Measurements from ENCODE around the gene CHKB.

DNA sequence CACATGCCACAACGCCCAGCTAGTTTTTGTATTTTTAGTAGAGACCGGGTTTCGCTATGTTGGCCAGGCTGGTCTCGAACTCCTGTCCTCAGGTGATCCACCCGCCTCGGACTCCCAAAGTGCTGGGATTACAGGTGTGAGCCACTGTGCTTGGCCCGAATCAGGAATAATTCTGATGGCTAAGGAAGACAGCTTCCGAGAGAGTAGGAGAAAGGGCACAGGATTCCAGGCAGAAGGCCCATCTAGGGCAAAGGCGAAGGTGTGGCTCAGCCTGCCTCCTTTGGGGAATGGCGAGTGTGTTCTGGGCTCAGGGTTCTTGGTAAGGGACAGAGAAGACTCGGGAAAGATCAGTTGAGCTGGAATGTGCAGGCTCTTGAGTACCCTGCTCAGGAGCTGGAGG lies 18.4 kb downstream of the CHKB start:
- no peak for TF ChIP-seq EP300 (IDR thresholded peaks at IDR 0.05)
- TF ChIP-seq POLR2A (IDR thresholded peaks at IDR 0.05; ENCODE audit: low read depth), result no peak

All from esophagus muscularis mucosa (tissue), 2 donors.